ENCODE results near the gene VPS13C.
"Not testable (repeated sequence)": the region's sequence is repeated elsewhere in the genome, so short reads cannot be mapped to it uniquely, and the experiment has no call there.

The VPS13C gene

DNA sequence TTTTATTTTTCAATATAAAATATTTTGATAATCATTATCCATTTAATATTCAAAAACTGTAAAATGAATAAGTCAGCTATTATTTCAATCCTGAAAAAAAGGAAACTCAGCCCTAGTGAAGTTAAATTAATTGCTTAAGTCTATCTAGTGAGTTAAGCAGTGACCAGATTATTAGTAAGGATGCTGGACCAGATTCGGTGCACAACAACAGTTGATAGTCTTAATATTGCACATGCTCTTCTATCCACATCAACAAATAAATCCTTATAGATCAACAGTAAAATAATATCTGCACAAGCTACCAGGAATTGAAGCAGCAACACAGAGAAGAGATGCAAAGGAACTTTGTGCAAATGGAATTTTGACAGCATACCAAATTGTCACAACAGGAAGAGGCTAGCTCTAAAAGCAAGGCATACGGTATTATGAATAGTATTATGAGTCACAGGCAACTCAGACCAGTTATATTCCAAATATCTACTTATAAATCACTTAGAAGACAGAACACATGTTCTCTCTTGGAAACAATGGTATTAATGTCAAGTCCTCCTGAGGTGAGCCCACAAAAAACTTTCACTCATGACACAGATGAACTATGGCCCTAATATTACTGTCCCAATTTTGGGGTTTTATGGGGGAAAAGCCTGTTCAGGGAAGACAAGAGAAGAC is 24.9 kb downstream of the VPS13C start:
- no peak for DNase-seq (ENCODE audit: low spot score)

DNA sequence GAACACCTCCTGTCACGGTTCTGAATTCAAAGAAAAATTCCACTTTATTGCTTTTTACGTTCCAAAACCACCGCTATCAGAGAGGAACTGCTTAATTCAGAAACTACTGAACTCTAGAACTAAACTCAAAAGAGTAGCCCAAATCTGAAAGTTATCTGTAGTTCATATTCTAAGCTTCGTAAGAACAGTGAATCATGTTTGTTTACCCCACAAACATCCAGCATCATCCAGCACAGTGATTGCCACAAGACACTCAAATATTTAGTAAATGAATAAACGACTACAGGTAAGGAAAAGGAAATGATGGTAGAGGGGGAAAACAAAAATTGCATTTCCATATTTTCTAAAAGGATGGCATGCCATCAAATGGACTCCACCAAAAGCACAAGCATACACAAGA is 32.3 kb downstream of the VPS13C start:
- peak; percentile 4 for DNase-seq (ENCODE audit: low spot score)

DNA sequence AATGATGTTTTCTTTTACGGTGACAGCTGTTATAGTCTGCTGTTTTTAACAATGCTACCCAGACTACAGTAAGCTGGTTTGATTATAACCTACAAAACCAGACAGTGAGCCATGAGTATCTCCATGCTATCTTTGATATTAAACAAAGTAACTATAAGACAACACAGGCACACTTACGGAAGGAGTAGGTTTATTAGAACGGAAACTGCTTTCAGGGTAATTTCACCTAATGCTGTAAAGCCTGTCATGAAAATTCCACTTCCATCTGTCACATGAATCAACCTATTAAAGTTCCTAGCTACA is 33.0 kb downstream of the VPS13C start:
- DNase-seq (ENCODE audit: low spot score), result no peak

DNA sequence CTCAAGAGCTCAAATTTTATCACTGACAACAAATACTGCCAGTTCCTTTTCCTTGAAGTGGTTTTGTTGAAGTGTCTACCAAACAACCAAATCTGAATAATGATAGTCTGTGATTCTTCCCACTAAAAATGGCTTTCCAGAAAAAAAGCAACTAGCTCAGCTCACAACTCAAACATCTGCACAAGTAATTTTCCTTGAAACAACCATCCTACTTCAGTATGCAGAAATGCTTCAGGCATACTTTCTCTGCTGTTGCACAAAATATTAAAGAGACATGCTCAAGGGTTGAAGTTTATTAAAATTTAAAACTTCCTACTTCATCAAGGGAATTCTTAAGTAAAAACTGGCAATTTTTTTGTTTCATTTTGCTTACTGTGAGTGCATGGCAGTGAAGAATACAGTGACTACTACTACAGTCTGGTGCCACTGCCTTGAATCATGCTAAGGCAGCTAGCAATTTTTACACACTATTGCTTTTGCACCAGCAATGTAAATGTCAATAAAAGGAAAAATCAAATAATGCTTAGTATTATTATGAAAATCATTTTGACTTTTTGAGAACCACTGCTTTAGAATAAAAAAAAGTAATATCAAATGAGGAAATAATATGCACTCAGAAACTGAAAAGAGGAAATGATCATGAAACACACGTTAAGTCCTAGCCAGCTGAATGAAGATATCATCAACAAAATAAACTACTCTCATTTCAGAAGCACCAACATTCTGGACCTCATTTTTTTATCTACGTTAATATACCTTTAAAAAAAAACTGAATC is 33.6 kb downstream of the VPS13C start:
- DNase-seq (ENCODE audit: low spot score), result peak; percentile 57

DNA sequence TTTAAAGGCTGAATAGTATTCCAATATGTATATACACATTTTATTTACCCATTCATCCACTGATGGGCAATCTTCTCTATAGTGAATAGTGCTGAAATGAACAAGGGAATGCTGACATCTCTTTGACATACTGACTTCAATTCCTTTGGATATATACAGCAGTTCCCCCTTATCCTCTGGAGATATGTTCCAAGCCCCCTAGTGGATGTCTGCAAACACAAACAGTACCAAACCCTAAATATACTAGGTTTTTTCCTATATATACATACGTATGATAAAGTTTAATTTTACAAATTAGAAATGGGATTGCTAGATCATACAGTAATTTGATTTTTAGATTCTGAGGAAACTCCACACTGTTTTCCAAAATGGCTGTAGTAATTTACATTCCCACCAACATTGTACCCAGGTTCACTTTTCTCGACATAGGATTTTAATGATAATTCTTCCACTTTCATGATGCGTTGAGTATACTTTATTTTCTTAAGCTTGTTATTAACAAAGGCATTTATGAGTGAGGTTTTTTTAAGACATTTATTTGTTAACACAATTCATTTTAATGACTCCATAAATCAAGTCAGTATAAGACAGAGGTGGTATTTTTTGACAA is 38.2 kb downstream of the VPS13C start:
- DNase-seq (ENCODE audit: low spot score), result peak; percentile 13

DNA sequence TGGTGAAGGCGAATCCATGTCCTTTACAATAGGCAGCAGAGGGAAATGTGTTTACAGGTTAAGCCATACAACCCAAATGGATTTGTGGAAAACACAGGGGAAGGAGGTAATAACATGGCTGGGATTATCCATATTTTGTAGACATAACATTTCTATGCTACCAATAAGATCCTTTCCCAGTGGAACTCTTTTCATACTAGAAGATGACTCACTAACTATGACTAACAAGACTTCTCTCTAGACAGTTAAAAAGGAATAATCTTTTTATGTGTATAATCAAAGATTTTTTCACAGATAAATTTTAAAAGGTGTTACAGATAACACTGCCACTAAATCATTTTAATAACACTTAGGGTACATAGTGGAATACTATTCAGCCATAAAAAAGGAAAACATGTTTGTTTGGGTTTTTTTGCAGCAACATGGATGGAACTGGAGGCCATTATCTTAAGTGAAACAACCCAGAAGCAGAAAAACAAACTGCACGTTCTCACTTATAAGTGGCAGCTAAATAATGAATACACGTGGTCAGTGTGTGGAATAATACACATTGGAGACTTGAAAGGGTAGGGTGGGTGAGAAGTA is 39.6 kb downstream of the VPS13C start:
- no peak for DNase-seq (ENCODE audit: low spot score)

DNA sequence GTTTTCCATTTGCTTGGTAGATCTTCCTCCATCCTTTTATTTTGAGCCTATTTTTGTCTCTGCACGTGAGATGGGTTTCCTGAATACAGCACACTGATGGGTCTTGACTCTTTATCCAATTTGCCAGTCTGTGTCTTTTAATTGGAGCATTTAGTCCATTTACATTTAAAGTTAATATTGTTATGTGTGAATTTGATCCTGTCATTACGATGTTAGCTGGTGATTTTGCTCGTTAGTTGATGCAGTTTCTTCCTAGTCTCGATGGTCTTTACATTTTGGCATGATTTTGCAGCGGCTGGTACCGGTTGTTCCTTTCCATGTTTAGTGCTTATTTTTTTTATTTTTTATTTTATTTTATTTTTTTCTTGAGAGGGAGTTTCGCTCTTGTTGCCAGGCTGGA is 54.9 kb downstream of the VPS13C start:
- DNase-seq (ENCODE audit: low spot score), result not testable (repeated sequence)

DNA sequence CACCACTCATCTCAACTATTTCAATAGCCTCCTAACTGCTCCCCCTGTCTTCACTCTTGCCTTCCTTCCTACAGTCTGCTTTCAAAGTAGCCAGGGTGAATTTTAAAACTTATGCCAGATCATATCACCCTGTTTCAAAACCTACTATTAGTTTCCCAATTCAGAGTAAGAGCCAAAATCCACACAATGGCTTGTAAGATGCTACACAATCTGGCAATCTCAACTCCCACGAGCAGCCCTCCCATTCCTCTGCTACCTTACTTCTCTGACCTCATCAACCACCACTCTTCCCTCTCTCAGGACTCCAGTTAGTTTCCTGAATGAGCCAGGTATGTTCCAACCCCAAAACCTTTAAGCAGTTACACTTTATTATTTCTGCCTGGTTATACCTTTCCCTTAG is 62.5 kb downstream of the VPS13C start:
- no peak for DNase-seq (ENCODE audit: low spot score)

DNA sequence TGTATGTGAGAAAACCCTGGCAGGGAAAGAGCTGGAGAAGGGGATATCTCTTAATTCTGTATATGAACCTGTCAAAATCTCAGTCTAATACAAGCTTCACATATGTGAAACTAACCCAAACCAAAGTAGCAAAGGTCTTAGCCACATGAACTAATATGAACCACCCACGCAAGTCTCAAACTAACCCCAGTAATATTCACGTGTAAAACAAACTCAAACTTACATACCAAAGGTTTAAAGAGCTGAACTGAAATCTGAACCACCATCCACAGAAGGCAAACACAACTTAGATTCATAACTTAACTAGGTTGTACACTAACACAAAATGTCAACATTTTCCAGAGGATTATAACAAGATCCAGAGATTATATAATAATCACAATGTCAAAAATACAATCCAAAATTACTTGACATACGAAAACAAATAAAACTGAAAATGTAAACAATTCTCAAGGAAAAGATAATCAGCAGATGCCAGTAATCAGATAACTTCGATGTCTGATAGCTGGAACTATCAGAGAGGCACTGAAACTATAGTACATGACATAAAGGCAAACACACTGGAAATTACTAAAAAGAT is 64.1 kb downstream of the VPS13C start:
- no peak for DNase-seq (ENCODE audit: low spot score)

DNA sequence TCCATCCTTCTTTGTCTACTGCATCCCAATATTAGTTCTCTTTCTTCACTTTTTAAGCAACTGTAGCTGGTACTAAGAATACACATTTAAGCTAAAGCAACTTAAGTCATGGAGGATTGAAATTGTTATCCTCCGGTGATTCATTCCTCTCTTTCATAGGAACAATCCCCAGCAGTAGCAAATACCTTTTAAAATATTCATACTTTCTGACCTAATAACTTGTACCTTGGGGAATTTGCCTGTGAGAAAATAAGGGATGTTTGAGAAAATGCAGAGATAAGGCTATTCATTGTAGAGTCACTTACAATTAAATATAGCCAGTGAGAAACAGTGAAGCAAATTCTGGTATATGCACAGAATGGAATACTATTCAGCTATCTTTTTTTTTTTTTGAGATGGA is 66.0 kb downstream of the VPS13C start:
- no peak for DNase-seq (ENCODE audit: low spot score)

DNA sequence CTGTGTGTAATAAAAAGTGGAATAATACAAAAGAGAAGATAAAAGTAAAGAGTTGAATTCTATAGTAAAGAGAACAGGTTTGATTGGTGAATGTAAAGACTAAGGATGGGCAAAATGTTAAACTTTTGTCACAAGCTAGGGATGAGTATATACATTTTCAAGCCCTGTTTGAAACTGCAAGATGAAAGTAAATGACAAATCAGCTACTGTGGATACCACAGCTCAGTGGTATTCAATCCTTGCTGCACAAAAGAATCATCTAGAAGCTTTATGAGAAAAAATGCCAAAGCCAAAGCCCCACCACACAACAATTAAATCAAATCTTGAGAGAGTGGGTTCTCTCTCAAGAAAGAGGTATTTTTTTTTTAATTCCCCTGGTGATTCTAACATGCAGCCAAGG is 67.7 kb downstream of the VPS13C start:
- no peak for DNase-seq (ENCODE audit: low spot score)

DNA sequence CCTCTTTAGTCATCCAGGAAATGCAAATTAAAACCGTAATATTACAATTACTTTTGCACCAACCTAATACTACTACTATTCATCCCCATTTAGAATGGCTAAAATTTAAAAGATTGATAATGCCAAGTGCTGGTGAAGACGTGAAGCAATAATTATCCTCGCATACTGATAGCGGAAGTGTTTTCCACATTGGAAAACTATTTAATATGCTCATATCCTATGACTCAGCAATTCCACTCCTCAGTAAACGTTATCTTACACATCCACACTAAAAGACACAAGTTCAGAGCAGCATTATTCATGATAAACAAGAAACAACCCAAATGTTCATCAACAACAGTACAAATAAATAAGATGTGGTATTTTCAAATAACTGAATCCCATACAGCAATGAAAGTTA is 70.6 kb downstream of the VPS13C start:
- no peak for DNase-seq (ENCODE audit: low spot score)

DNA sequence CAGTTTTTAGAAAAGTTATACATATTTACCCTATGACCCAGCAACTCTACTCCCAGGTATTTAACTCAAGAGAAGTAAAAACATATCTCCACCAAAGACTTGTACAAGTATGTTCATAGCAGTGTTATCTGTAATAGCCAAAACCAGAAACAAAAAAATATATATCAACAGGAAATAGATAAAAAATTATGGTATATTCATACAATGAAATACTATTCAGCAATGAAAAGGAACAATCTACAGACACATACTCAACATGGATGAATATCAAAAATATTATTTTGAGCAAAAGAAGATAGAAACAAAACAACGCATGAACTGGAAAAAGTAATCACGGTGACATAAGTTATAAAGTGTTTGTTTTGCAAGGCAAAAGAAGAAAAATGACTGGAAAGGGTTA is 72.4 kb downstream of the VPS13C start:
- no peak for DNase-seq (ENCODE audit: low spot score)

DNA sequence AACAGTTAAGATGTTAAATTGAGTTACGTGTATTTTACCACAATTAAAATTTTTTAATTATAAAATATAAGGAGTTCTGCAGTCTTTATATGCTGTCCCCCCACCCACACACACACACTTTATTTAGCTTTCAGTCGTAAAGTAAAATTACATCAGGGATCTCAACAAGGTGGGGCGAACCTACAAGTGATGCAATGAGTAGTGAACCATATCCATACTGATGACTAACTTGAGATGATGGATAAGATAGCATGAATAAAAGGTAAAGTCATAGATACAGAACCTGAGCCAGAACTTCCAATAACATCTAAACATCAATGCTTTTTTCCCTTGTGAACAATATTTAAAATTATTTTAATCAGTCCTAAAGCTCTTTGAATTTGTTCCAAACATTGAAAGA is 77.2 kb downstream of the VPS13C start:
- DNase-seq (ENCODE audit: low spot score), result no peak

DNA sequence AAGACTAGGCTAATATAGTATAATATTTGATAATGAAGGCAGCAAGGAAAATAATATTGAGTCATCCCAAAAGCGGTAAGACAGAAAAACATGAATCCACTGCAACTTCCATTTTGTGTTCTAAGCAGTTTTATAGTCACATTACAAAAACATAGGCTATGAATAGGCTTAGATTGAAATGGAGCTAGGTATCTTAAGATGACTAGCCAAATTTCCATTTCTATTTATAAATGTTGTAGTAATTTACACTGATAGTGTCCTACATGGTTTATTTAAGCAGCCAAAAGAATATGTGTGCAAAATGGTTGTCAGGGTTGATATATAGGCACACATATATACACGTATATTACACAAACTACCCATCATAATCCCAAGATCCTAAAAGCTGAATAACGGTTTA is 82.0 kb downstream of the VPS13C start:
- no peak for DNase-seq (ENCODE audit: low spot score)

DNA sequence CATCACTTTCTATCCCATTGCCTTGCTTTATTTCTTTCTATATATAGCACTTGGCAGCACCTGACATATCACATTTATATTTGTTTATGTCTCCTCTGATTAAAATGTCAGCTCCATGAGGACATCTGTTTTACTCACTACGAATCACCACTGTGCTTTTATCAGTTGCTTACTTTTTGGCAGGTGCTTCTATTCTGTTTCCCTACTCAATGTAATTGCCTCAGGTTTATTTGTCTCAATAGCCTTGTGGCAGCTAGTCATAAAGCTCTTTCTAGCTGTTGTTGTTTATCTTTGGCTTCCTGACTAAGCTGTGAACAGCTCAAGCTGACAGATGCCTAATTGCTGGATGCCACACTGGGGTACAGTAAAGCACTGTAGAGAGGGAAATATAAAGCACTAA is 85.5 kb downstream of the VPS13C start:
- DNase-seq (ENCODE audit: low spot score), result no peak

DNA sequence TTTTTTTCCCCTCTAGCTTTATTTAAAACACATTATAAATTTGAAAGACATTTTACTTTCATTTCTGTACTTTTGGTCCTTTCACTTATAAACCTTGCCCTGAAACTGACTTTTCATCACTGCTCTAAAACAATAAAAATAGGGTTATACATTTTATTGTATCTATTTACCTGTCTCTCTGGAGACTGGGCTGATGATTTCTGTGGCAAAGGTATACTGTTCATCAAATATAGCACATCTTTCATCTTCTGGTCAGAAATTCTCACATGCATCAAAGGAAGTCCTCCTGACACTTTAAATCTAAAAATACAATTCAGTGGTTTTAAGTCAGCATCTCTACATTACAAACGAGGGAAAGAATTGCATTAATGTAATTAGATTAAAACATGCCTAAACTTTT is 86.1 kb downstream of the VPS13C start:
- no peak for DNase-seq (ENCODE audit: low spot score)

DNA sequence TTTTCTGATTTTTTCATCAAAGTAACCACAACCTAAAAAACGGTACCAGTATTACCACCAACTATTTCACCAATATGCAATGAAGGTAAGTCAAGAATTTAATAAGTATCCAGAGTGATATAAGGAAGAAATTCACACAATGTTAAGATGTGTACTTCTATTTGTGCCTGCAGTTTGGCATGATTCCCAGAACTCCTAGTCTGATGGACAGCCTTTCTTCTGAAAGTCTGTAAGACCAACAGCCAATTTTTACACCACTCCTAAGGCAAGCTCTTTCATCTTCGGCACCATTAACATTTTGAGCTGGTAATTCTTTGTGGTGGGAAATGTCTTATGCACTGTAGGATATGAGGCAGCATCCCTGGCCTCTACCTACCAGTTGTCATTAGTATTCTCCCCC is 108.3 kb downstream of the VPS13C start:
- no peak for DNase-seq (ENCODE audit: low spot score)

DNA sequence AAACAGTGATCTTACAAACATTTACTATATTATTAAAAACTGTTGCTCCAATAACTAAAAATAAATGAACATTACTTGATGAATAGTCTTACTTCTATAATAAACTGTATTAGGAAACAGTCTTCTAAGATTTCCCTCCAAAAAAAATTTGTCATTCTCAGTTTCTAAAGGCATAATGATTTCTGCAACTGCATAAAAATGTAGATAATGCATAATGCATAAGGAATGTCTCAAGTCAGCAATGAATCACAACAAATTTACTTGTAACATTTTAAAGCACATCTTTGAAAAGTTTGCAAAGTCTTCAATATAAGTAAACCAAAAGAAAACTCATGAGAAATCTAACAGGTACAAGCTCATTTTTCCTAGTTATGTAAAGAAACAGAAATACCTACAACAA is 113.5 kb downstream of the VPS13C start:
- DNase-seq (ENCODE audit: low spot score), result no peak

DNA sequence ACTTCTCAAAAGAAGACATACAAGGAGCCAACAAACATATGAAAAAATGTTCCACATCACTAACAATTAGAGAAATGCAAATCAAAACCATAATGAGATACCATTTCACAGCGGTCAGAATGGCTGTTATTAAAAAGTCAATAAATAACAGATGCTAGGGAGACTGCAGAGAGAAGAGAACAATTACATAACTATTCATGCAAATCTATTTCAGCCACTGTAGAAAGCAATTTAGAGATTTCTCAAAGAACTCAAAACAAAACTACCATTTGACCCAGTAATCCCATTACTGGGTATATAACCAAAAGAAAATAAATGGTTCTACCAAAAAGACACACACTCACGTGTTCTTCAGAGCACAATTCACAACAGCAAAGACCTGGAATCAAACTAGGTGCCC is 116.3 kb downstream of the VPS13C start:
- DNase-seq (ENCODE audit: low spot score), result no peak

DNA sequence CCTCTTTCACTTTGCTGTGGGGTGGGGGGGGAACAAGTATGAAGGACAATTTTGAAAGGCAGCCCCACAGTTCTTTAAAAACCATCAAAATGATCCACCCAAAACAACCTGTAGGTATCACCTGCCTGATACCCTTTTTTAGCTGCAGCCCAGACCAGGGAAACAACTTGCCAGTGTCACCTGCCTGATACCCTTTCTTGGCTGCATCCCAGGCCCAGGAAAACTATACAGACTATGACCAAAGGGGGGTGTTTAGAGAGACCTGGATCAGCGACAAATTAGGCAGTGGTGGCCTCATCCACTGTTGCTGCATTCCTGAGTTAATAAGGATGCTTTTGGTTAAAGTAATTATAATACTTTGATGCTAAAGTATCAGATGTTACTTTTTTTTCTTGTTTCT is 122.0 kb downstream of the VPS13C start:
- DNase-seq (ENCODE audit: low spot score), result no peak

DNA sequence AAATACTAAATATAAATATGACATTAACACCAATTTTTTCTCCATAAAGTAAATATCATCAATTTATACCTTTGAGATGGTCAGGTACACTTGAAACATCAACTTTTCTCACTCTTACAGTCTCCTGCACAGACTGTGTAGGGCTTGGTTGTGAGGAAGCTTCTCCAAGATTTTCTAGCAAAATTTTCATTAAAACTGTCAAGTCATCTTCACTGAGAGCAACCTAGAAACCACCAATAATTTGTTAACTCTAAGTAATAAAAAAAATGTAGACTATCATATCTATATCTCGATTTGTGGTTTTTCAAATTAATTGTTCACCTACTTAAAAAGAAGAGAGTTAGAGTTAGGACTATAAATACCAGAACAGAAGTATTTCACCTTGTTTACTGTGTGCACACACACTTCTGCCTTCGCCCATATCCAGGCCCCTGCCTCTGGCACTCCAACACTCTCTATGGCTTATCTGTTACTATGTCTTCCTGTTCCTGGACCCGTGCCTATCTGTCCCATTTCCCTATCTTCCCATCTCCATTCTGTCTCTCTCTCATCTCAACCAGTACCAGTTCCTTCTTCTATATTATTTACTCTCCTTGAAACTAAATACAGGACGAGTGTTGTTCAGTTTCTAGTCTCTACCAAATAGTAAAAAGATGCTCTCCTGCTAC is 123.6 kb downstream of the VPS13C start:
- no peak for DNase-seq (ENCODE audit: low spot score)

All from NAMALWA (cell line).